OCI-LY1 (cell line): ENCODE measurements around the gene SLC47A1.

Source experiments
- H2AFZ ChIP-seq: fragments of 200-600 bp; sonication (generic), shearing (Covaris generic); 2 replicates; pipeline ENCODE4 v1.6.0; 2014; ENCODE audit warnings: antibody characterized with exemption, mild to moderate bottlenecking, low read length
- H3F3A ChIP-seq: fragments of 200-600 bp; sonication (generic), shearing (Covaris generic); 2 replicates; pipeline ENCODE4 v1.6.0; 2014; ENCODE audit warnings: mild to moderate bottlenecking, antibody characterized with exemption, low read length, moderate library complexity; ENCODE audit not compliant: insufficient read depth
- H3K27ac ChIP-seq: fragments of 200-600 bp; sonication (generic); 2 replicates; pipeline ENCODE4 v1.5.1; 2014; ENCODE audit warnings: low read length, mixed run types, mild to moderate bottlenecking, low read depth; ENCODE audit not compliant: poor library complexity, severe bottlenecking
- H3K27me3 ChIP-seq: fragments of 200-600 bp; sonication (generic); 2 replicates; pipeline ENCODE4 v1.6.0; 2014; ENCODE audit warnings: antibody characterized with exemption, mild to moderate bottlenecking, low read length, moderate library complexity; ENCODE audit not compliant: insufficient read depth
- H3K36me3 ChIP-seq: fragments of 200-600 bp; sonication (generic); 2 replicates; pipeline ENCODE4 v1.6.1; 2014; ENCODE audit warnings: mild to moderate bottlenecking, antibody characterized with exemption, low read length, moderate library complexity, mixed read lengths; ENCODE audit not compliant: insufficient read depth
- H3K4me1 ChIP-seq: fragments of 200-600 bp; sonication (generic); 2 replicates; pipeline ENCODE4 v1.5.1; 2014; ENCODE audit warnings: mild to moderate bottlenecking, low read length, moderate library complexity; ENCODE audit not compliant: insufficient read depth, severe bottlenecking
- H3K4me2 ChIP-seq: fragments of 200-600 bp; sonication (generic), shearing (Covaris generic); 2 replicates; pipeline ENCODE4 v1.6.1; 2014; ENCODE audit warnings: low read length
- H3K4me3 ChIP-seq: fragments of 200-600 bp; sonication (generic); 2 replicates; pipeline ENCODE4 v1.5.1; 2014; ENCODE audit warnings: low read length, low read depth, mild to moderate bottlenecking, mixed read lengths; ENCODE audit not compliant: poor library complexity, severe bottlenecking
- H3K79me2 ChIP-seq: fragments of 200-600 bp; shearing (Covaris generic); 2 replicates; pipeline ENCODE4 v1.6.1; 2016; ENCODE audit warnings: mixed run types, low read length, mixed read lengths; ENCODE audit not compliant: insufficient read depth
- H3K9ac ChIP-seq: fragments of 200-600 bp; sonication (generic), shearing (Covaris generic); 2 replicates; pipeline ENCODE4 v1.6.1; 2014; ENCODE audit warnings: mild to moderate bottlenecking, low read length, mixed read lengths
- H3K9me2 ChIP-seq: fragments of 200-600 bp; sonication (generic), shearing (Covaris generic); 2 replicates; pipeline ENCODE4 v1.6.1; 2014; ENCODE audit warnings: low read depth, mild to moderate bottlenecking, low read length, mixed read lengths
- H3K9me3 ChIP-seq: fragments of 200-600 bp; shearing (Covaris generic); 2 replicates; pipeline ENCODE4 v1.6.1; 2014; ENCODE audit warnings: low read length, mixed read lengths
- H4K20me1 ChIP-seq: fragments of 200-600 bp; sonication (generic), shearing (Covaris generic); 2 replicates; pipeline ENCODE4 v1.6.0; 2016; ENCODE audit warnings: mild to moderate bottlenecking, low read length; ENCODE audit not compliant: insufficient read depth
- CTCF ChIP-seq: fragments of 200-600 bp; sonication (generic), shearing (Covaris generic); IDR thresholded peaks from 2 replicates; pipeline ENCODE4 v1.5.1; 2017; ENCODE audit warnings: mild to moderate bottlenecking, antibody characterized with exemption, low read length, moderate library complexity, mixed read lengths
- EZH2 ChIP-seq: fragments of 200-600 bp; sonication (generic), shearing (Covaris generic); IDR thresholded peaks from 2 replicates; pipeline ENCODE4 v1.8.0; 2017; ENCODE audit warnings: borderline replicate concordance, mixed run types, mild to moderate bottlenecking, antibody characterized with exemption, low read length, moderate library complexity, mixed read lengths

Gene SLC47A1

GRCh38 chr17:19487024-19487600 lies 46.5 kb upstream of the SLC47A1 start:
- Histone ChIP-seq H3K9ac (no peak overlapping the region), H3K4me1 (no peaks in the 10 kb centered on the region), H3K27me3 (no peaks in the 10 kb centered on the region; the same call in 1 of the 2 replicates), H4K20me1 (no peaks in the 10 kb centered on the region), H3F3A (no peaks in the 10 kb centered on the region), H3K79me2 (no peaks in the 10 kb centered on the region), H3K4me2 (no peak overlapping the region), H2AFZ (no peak overlapping the region), H3K9me2 (no peaks in the 10 kb centered on the region), H3K4me3 (no peak overlapping the region), H3K36me3 (no peaks in the 10 kb centered on the region), H3K9me3 (no peaks in the 10 kb centered on the region), H3K27ac (no peak overlapping the region)
- TF ChIP-seq CTCF (no peak), EZH2 (no peak)

GRCh38 chr17:19492141-19492540 lies 41.5 kb upstream of the SLC47A1 start:
- Histone ChIP-seq H3K27ac (no peak overlapping the region), H4K20me1 (no peaks in the 10 kb centered on the region), H3K4me1 (no peaks in the 10 kb centered on the region), H3K4me3 (no peak overlapping the region), H2AFZ (no peak overlapping the region), H3K9ac (no peak overlapping the region), H3K79me2 (no peaks in the 10 kb centered on the region), H3F3A (no peaks in the 10 kb centered on the region), H3K36me3 (no peaks in the 10 kb centered on the region), H3K9me3 (no peaks in the 10 kb centered on the region), H3K27me3 (no peaks in the 10 kb centered on the region; the same call in 1 of the 2 replicates), H3K9me2 (no peaks in the 10 kb centered on the region), H3K4me2 (no peak overlapping the region)
- no peak for TF ChIP-seq CTCF

- Histone ChIP-seq H3K27ac (no peak overlapping the region), H3K4me2 (no peak overlapping the region), H3K4me1 (no peaks in the 10 kb centered on the region)
Measured at GRCh38 chr17:19494961-19495806, 38.5 kb upstream of the SLC47A1 start.

More at GRCh38 chr17:19494961-19495806, 38.5 kb upstream of the SLC47A1 start:
- H3K9me2 ChIP-seq: no peaks in the 10 kb centered on the region
- no peak overlapping the region for H2AFZ ChIP-seq
- no peaks in the 10 kb centered on the region for H4K20me1 ChIP-seq
- TF ChIP-seq CTCF (no peak), EZH2 (no peak)
- no peaks in the 10 kb centered on the region for H3K27me3 ChIP-seq
- no peak overlapping the region for H3K4me3 ChIP-seq
- H3K36me3 ChIP-seq: no peaks in the 10 kb centered on the region
- no peaks in the 10 kb centered on the region for H3K9me3 ChIP-seq
- no peaks in the 10 kb centered on the region for H3F3A ChIP-seq
- H3K79me2 ChIP-seq: no peaks in the 10 kb centered on the region
- no peak overlapping the region for H3K9ac ChIP-seq
